C4-2B (cell line): Measurements from ENCODE around the gene INSYN2B.
"Not testable (repeated sequence)": the region's sequence is repeated elsewhere in the genome, so short reads cannot be mapped to it uniquely, and the experiment has no call there.

Source experiments
- H3K27ac ChIP-seq: fragments of 450-650 bp; 2 replicates; pipeline ENCODE4 v1.5.1; 2017
- CTCF ChIP-seq: fragments of 450-650 bp; conservative IDR thresholded peaks from 2 replicates; pipeline ENCODE4 v1.5.1; 2017; ENCODE audit warnings: mild to moderate bottlenecking
- ZFX ChIP-seq: fragments of 450-650 bp; IDR thresholded peaks from 2 replicates; pipeline ENCODE4 v1.6.1; 2017

INSYN2B gene

GRCh38 chr5:169958278-169958677 is 22.0 kb downstream of the INSYN2B start:
- TF ChIP-seq ZFX, result no peak
- TF ChIP-seq CTCF, result no peak
- H3K27ac ChIP-seq, result no peak overlapping the region

- H3K27ac ChIP-seq, result no peak overlapping the region
- TF ChIP-seq CTCF (no peak), ZFX (no peak)
Measured at GRCh38 chr5:169956756-169957155, 23.5 kb downstream of the INSYN2B start.

- no peak overlapping the region for H3K27ac ChIP-seq
- TF ChIP-seq ZFX, result no peak
- no peak for TF ChIP-seq CTCF
Measured at GRCh38 chr5:169956126-169956525, 24.2 kb downstream of the INSYN2B start.

GRCh38 chr5:169954786-169955185 is 25.5 kb downstream of the INSYN2B start:
- TF ChIP-seq ZFX, result no peak
- no peak overlapping the region for H3K27ac ChIP-seq

- not testable (repeated sequence) for H3K27ac ChIP-seq
Measured at GRCh38 chr5:169953196-169953595, 27.1 kb downstream of the INSYN2B start.

- H3K27ac ChIP-seq, result no peak overlapping the region
- no peak for TF ChIP-seq ZFX
Measured at GRCh38 chr5:169950333-169950732, 30.0 kb downstream of the INSYN2B start.

GRCh38 chr5:169946743-169947295 is 33.5 kb downstream of the INSYN2B start:
- H3K27ac ChIP-seq, result no peak overlapping the region; the same call in 1 of the 2 replicates
- no peak for TF ChIP-seq CTCF
- no peak for TF ChIP-seq ZFX

- no peak for TF ChIP-seq ZFX
- H3K27ac ChIP-seq, result peak overlapping the region; percentile 9; the same call in 1 of the 2 replicates
Measured at GRCh38 chr5:169945831-169946261, 34.4 kb downstream of the INSYN2B start.

GRCh38 chr5:169944922-169945680 is 35.2 kb downstream of the INSYN2B start:
- no peak for TF ChIP-seq ZFX
- TF ChIP-seq CTCF, result no peak
- peak overlapping the region; percentile 9; the same call in 1 of the 2 replicates for H3K27ac ChIP-seq
